HUES48 (cell line): Measurements from ENCODE around the gene HSDL1.
"Not testable (repeated sequence)": the region's sequence is repeated elsewhere in the genome, so short reads cannot be mapped to it uniquely, and the experiment has no call there.

Experiments
- H3K27ac ChIP-seq: one replicate; pipeline ENCODE4 v1.7.0; 2013; ENCODE audit warnings: low read depth, low read length, inconsistent platforms
- H3K27me3 ChIP-seq: 2 replicates; pipeline ENCODE4 v1.6.1; 2013; ENCODE audit warnings: mild to moderate bottlenecking, low read length; ENCODE audit not compliant: control insufficient read depth, insufficient read depth
- H3K36me3 ChIP-seq: 2 replicates; pipeline ENCODE4 v1.6.1; 2013; ENCODE audit warnings: low read length; ENCODE audit not compliant: control insufficient read depth, insufficient read depth
- H3K4me1 ChIP-seq: 2 replicates; pipeline ENCODE4 v1.6.1; 2013; ENCODE audit warnings: mild to moderate bottlenecking, low read length; ENCODE audit not compliant: control insufficient read depth, insufficient read depth
- H3K4me3 ChIP-seq: 2 replicates; pipeline ENCODE4 v1.5.1; 2013; ENCODE audit warnings: mild to moderate bottlenecking, low read depth, low read length
- H3K9ac ChIP-seq: 2 replicates; pipeline ENCODE4 v1.6.1; 2013; ENCODE audit warnings: mild to moderate bottlenecking, low read depth, low read length, moderate library complexity
- H3K9me3 ChIP-seq: 2 replicates; pipeline ENCODE4 v1.6.1; 2013; ENCODE audit warnings: low read length; ENCODE audit not compliant: control insufficient read depth, insufficient read depth

The HSDL1 gene

DNA sequence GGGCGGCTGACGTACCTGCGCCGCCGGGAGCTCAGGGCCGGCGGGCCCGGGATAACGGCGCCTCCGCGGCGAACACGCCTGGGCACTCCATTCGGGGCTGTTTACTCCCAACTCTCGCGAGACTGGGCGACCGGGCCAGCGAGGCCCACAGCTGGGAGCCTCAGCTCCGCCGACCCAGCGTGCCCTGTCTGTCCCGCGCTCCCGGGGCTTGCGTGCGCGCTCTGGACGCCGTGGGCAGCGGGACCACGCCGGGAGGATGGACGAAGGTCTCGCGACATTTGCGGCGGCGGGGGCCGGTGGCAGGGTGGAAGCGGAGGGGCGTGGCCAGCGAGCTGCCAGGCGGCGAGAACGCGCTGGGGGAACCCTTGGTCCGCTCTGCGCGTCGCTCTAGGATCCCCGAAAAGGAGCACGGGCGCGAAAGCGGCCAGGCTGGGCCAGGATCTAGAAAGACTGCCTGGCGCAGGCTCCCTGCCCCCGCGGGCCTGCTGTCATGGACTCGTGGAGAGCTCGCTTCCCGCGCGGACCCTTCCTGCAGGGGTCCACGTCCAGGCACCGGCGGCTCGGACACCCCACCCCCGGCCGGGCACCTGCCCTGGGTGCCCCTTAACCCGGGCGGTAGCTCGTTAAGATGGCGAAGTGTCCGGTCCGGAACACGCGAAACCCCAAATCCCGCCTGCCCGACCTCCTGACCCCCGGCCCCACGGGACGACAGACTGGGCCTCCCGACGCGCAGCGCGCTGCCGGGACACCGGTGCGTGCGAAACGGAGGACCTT, 28.1 kb downstream of the HSDL1 start, which contains the start of gene MBTPS1:
Gene MBTPS1, minus strand, starts transcription at position 223 of the 774 bp plus-strand sequence. CDS start 15,159 bp downstream, outside the sequence.
- no peaks in the 10 kb centered on the region for H3K27me3 ChIP-seq
- peak within 1 kb of the TSS; percentile 93 for H3K4me3 ChIP-seq
- H3K4me1 ChIP-seq: peaks cover 8% of the 10 kb centered on the region; the same call in 1 of the 2 replicates
- no peaks in the 10 kb centered on the region; the same call in 1 of the 2 replicates for H3K36me3 ChIP-seq
- peak within 1 kb of the TSS; percentile 84 for H3K27ac ChIP-seq
- no peaks in the 10 kb centered on the region for H3K9me3 ChIP-seq
- H3K9ac ChIP-seq: peak within 1 kb of the TSS; percentile 80

DNA sequence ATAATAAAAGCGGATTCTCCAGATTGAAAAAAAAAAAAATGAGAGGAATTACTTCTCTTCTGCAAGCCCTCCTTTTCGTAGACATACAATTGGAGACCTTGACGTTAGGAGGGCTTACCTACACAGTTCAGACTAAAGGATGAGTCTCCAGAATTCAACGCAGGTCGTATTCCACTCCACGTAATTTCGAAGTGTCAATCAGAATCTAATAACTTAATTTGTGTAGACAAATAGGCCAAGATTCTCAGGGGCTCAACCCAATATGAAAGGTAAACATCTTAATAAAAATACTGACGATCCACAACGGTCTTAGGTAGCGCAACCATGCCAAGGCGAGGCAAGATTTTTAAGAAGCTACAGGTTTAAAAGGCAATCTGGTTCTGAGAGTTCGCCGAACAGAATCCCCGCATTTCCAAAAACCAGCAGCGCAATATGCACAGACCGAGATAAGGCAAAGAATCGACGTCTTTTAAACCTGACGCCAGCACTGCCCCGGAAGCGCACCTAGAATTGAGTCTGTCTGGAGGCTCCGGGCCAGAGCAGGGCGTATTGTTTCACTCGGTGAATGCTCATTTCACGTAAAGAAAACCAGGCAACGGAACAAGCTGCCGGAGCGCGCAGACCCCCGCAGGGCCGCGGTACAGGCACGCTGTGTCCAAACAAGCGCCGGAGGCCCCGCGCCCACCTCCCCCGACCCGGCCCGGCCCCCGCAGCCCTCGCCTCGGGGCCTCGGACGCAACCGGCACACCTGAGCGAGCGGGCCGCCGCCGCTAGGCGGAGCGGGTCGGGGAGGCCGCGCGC, 28.9 kb downstream of the HSDL1 start:
- Histone ChIP-seq H3K9me3 (no peaks in the 10 kb centered on the region), H3K27ac (peak overlapping the region; percentile 84), H3K4me1 (peaks cover 8% of the 10 kb centered on the region; the same call in 1 of the 2 replicates), H3K9ac (peak overlapping the region; percentile 80), H3K27me3 (no peaks in the 10 kb centered on the region), H3K36me3 (no peaks in the 10 kb centered on the region; the same call in 1 of the 2 replicates), H3K4me3 (peak overlapping the region; percentile 93)

DNA sequence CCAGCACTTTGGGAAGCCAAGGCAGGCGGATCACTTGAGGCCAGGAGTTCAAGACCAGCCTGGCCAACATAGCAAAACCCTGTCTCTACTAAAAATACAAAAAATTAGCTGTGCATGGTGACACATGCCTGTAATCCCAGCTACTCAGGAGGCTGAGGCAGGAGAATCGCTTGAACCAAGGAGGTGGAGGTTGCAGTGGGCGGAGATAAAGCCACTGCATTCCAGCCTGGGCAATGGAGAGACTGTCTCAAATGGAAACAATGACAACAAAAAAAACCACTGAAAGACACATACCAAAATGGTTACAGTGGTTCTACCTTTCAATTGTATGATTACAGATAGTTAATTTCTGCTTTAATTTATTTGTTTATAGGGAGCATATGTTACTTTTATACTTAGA, 33.0 kb downstream of the HSDL1 start:
- not testable (repeated sequence) for H3K4me1 ChIP-seq, H3K4me3 ChIP-seq, H3K9ac ChIP-seq, H3K36me3 ChIP-seq, H3K27me3 ChIP-seq, H3K9me3 ChIP-seq, H3K27ac ChIP-seq

DNA sequence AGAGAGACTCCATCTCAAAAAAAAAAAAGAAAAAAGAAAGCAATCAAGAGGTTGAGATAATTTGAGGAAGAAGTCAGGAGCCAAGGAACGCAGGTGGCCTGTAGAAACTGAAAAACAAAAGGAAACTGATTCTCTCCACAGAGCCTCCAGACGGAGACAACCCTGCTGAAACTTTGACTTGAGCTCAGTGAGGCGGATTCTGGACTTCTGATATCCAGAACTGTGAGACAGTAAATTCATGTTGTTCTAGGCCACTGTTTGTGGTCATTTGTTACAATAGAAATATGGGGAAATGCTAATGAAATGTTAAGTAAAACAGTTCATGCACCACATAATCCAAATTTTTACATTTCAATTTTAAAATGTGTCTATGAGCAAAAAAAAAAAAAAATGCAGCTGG, 33.5 kb downstream of the HSDL1 start:
- H3K36me3 ChIP-seq: no peaks in the 10 kb centered on the region; the same call in 1 of the 2 replicates
- no peaks in the 10 kb centered on the region for H3K27me3 ChIP-seq
- H3K4me3 ChIP-seq: no peak overlapping the region
- no peak overlapping the region for H3K9ac ChIP-seq
- H3K9me3 ChIP-seq: no peaks in the 10 kb centered on the region
- peaks cover 8% of the 10 kb centered on the region; the same call in 1 of the 2 replicates for H3K4me1 ChIP-seq
- H3K27ac ChIP-seq: no peak overlapping the region

DNA sequence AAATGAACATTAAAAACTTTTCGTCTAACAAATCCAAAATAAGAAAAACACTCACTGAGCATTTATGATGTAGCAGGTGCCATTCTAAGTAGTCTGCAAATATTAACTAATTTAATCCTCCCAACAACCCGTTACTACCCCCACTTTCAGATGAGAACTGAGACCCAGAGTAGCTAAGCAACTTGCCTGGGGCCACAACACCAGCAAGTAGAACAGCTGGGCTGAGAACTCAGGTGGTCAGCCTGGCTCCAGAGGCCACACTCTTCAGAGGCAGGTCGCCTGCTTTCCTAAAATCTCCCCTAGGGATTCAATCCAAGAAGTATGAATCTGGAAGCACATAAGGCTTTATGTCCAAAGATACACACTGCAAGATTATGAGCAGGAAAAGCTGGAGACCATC, 34.5 kb downstream of the HSDL1 start:
- Histone ChIP-seq H3K27ac (no peak overlapping the region), H3K9me3 (no peaks in the 10 kb centered on the region), H3K27me3 (no peaks in the 10 kb centered on the region), H3K4me3 (no peak overlapping the region), H3K36me3 (no peaks in the 10 kb centered on the region; the same call in 1 of the 2 replicates), H3K4me1 (peaks cover 7% of the 10 kb centered on the region; the same call in 1 of the 2 replicates), H3K9ac (no peak overlapping the region)

DNA sequence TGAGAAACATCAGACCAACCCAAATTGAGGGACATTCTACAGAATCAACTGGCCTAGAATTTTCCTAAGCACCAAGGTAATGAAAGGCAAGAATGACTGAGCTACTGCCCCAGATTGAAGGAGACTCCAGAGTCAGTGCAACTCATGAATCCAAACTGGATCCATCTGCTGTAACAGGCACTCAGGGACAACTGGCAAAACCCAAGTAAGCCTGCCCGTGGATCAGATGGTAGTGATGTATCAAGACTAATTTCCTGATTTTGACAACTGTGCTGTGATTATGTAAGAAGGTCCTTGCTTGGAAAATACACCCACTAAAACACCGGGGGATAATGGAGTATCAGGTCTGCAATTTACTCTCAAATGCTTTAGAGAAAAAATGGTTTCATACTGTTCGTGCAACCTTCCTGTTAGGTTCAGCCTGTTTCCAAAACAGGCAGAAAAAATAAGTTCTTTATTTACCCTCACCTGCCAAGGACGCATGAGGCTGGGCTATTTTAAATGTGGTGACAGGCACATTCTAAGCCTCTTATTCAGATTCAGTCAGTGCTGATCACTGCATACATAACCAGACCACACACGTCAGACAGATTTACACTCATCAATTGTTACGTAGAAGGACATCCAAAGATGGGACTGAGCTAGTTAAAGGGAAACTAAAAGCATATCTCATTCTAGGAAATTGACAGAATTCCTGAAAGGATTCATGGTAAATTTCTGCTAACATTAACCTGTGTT, 35.2 kb downstream of the HSDL1 start:
- H3K27me3 ChIP-seq: no peaks in the 10 kb centered on the region
- no peaks in the 10 kb centered on the region for H3K9me3 ChIP-seq
- H3K4me3 ChIP-seq: no peak overlapping the region
- H3K36me3 ChIP-seq: no peaks in the 10 kb centered on the region; the same call in 1 of the 2 replicates
- H3K27ac ChIP-seq: no peak overlapping the region
- no peak overlapping the region for H3K9ac ChIP-seq
- H3K4me1 ChIP-seq: peaks cover 2% of the 10 kb centered on the region; the same call in 1 of the 2 replicates

DNA sequence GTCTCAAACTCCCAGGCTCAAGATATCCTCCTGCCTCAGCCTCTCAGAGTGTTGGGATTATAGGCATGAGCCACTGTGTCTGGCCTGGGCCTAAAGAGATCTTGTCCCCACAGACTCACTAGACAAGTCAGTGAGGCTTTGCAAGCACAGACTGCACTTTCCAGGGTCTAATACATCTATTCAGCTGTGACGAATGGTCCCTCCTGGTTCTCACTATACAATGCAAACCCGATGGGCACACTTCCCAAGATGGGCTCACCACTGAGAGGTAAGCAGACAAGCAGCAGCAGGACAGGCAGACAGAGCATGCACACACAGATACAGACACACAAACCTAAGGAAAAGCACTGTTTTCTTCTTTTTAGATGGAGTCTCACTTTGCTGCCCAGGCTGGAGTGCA, 37.1 kb downstream of the HSDL1 start:
- H3K4me1 ChIP-seq: peaks cover 2% of the 10 kb centered on the region; the same call in 1 of the 2 replicates
- H3K9ac ChIP-seq: no peak overlapping the region; the same call in 1 of the 2 replicates
- no peaks in the 10 kb centered on the region; the same call in 1 of the 2 replicates for H3K36me3 ChIP-seq
- no peak overlapping the region for H3K27ac ChIP-seq
- no peak overlapping the region for H3K4me3 ChIP-seq
- no peaks in the 10 kb centered on the region for H3K9me3 ChIP-seq
- H3K27me3 ChIP-seq: no peaks in the 10 kb centered on the region

DNA sequence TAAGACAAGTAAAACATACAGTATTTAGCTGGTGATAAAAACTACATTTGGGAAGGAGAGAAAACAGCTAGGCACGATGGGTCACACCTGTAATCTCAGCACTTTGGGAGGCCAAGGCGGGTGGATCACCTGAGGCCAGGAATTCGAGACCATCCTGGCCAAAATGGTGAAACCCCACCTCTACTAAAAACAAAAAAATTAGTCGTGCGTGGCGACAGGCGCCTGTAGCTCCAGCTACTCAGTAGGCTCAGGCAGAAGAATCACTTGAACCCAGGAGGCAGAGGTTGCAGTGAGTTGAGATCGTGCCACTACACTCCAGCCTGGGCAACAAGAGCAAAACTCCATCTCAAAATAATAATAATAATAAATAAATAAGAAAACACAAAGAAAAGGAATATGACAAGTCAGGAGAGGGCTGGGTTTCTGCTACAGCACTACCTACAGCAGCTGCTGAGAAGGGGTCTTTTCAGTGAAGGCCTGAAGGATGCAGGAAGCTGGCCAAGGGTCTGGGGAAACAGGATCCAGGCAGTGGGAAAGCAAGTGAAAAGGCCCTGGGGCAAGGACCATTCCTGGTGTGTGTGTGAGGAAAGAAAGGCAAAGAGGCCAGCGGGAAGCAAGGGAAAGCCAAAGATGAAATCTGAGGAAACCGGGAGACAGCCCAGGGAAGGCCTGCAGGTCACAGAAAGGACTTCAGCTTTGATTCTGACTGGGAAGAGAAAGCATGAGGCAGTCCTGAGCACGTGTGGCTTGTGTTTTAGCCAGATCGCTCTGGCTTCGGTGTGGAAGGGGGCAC, 38.8 kb downstream of the HSDL1 start:
- Histone ChIP-seq H3K27me3 (no peaks in the 10 kb centered on the region), H3K9ac (no peak overlapping the region), H3K4me1 (peaks cover 2% of the 10 kb centered on the region; the same call in 1 of the 2 replicates), H3K27ac (no peak overlapping the region), H3K9me3 (no peaks in the 10 kb centered on the region), H3K4me3 (no peak overlapping the region), H3K36me3 (peaks cover 9% of the 10 kb centered on the region; the same call in 1 of the 2 replicates)

DNA sequence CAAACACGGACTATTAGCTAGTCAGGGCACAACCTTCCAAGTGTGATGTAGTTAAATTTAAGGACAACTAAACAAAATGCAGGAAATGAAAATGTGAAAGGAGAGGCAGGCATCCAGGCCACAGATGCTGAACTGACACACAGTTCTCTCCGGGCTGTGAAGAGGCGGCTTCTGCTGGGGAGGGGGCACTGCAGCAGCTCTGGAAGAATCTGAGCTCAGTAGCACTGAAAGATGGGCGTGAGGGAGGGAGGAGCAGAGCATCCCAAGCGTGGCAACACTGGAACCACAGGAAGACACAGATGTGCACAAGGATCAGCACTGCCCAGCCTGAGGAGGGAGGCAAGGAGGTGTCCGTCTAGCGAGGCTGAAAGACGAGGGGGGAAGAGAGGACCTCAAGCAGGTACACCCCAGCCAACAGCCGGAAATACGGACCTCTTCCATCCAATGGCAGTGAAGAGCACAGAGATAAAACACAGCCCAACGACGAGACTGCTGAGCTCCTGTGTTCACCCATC, 39.6 kb downstream of the HSDL1 start:
- Histone ChIP-seq H3K27ac (no peak overlapping the region), H3K4me1 (no peaks in the 10 kb centered on the region; the same call in 1 of the 2 replicates), H3K9ac (no peak overlapping the region)

DNA sequence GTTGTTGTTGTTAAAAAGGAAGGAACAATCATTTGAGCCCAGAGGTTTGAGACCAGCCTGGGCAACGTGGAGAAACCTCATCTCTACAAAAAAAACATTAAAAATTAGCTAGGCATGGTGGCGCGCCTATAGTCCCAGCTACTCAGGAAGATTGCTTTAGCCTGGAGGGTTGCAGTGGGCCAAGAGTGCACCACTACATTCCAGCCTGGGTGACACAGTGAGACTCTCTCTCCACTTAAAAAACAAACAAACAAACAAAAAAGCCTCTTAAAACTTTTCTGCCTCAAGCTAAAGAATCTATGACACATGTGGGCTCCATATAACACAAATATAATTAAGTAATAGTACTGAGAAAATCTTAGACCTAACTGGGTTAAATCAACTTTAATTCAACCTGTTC, 40.7 kb downstream of the HSDL1 start:
- peaks cover 16% of the 10 kb centered on the region; the same call in 1 of the 2 replicates for H3K36me3 ChIP-seq
- H3K27ac ChIP-seq: no peak overlapping the region
- H3K4me1 ChIP-seq: no peaks in the 10 kb centered on the region
- H3K4me3 ChIP-seq: no peak overlapping the region
- H3K9me3 ChIP-seq: no peaks in the 10 kb centered on the region
- H3K27me3 ChIP-seq: no peaks in the 10 kb centered on the region
- H3K9ac ChIP-seq: no peak overlapping the region

More for the DNA sequence above, 39.6 kb downstream of the HSDL1 start:
- no peak overlapping the region for H3K4me3 ChIP-seq
- no peaks in the 10 kb centered on the region for H3K9me3 ChIP-seq
- H3K36me3 ChIP-seq: peaks cover 9% of the 10 kb centered on the region; the same call in 1 of the 2 replicates
- no peaks in the 10 kb centered on the region for H3K27me3 ChIP-seq
